Right lobe of liver (tissue), 6 donors: ENCODE measurements around the gene CD209. TPM values are rescaled to one million over a fixed set of nuclear protein-coding genes. Genes with fewer than 3 reads are reported as not detected.
A peak's percentile ranks its signal among the peaks of the same experiment; 100 is the strongest.

Experiments
- ATAC-seq, 4 donors: fragments of 200-7000 bp; cut with Tn5 transposase; one replicate each; pipeline ENCODE4 v1.9.1; 2020; ENCODE audit warnings: mild to moderate bottlenecking in 4 of 4, moderate library complexity in 4 of 4
- DNase-seq, 3 donors: peaks; one replicate each; pipeline ENCODE4 v3.0.0-alpha.2; 2020
- H3K27ac ChIP-seq, 3 donors: fragments of 200-600 bp; one replicate each; pipeline ENCODE4 v1.8.0; 2022
- H3K27me3 ChIP-seq, 2 donors: fragments of 200-600 bp; one replicate each; pipeline ENCODE4 v1.8.0; 2022
- H3K36me3 ChIP-seq, 4 donors: fragments of 200-600 bp; sonication (generic) in 1 of 4; one replicate each; pipeline versions ENCODE4 v1.5.1 to v1.8.0; 2017 to 2022; ENCODE audit warnings: control low read depth in 1 of 4
- H3K4me1 ChIP-seq, 4 donors: fragments of 200-600 bp; sonication (generic) in 1 of 4; one replicate each; pipeline versions ENCODE4 v1.5.1 to v1.8.0; 2017 to 2022; ENCODE audit warnings: control low read depth in 1 of 4
- H3K4me3 ChIP-seq, 3 donors: fragments of 200-600 bp; one replicate each; pipeline ENCODE4 v1.8.0; 2022
- H3K9me3 ChIP-seq, 4 donors: fragments of 200-600 bp; sonication (generic) in 1 of 4; one replicate each; pipeline versions ENCODE4 v1.5.1 to v1.8.0; 2017 to 2022; ENCODE audit warnings: control low read depth in 1 of 4
- POLR2A ChIP-seq: fragments of 450-650 bp; IDR thresholded peaks from one replicate; pipeline ENCODE4 v1.6.1; 2017; ENCODE audit warnings: antibody characterized with exemption, mild to moderate bottlenecking
- WGBS: methylation state at CpG from one replicate; pipeline ENCODE4 v1.1.6; 2018; ENCODE audit warnings: low coverage, low lambda C conversion rate; ENCODE audit not compliant: insufficient coverage; ENCODE audit errors: missing lambda C conversion rate; 5-methylcytosine and 5-hydroxymethylcytosine counted together
- intact Hi-C, 2 donors: fragments of 100-400 bp; cut with DNase I; formaldehyde crosslinking; loops; one replicate each; pipeline versions ENCODE4 v1.11.2 to v1.14.1; 2022
- total RNA-seq, 6 experiments: library from RNA; depleted of rRNA in 2 of 6; stranded (reverse); fragments of >200 nt in 2 of 6; fragmentation: NEBNext Ultra II Directional in 3 of 6; extraction: Animal tissue kit (Norgen Biotek cat#: 25700) in 3 of 6; gene quantifications; one replicate each; pipeline versions ENCODE4 v1.1.0 to v1.2.4, GENCODE V29; 2016 to 2023
- TF ChIP-seq, protein P1 (sequence below), 4 donors: fragments of 200-600 bp in 3 of 4; fragments of 450-650 bp in 1 of 4; IDR thresholded peaks; one replicate each; pipeline versions ENCODE4 v1.5.1 to v1.8.0; 2016 to 2022; ENCODE audit warnings: antibody characterized with exemption in 4 of 4, mild to moderate bottlenecking in 2 of 4
- donor health status: DM: no; HTN: yes; CAD: no.
- donor health status: DM: no; HTN: no; CAD: no.
- donor health status: DM: no; HTN: no; CAD: no.
- donor health status: DM: no; HTN: yes; CAD: no.
- donor health status: DM: no; HTN: yes; CAD: no.

The CD209 gene
- total RNA-seq, 6 experiments from 2014 or later: 0.42 to 6.7 (median 2.8) TPM

DNA sequence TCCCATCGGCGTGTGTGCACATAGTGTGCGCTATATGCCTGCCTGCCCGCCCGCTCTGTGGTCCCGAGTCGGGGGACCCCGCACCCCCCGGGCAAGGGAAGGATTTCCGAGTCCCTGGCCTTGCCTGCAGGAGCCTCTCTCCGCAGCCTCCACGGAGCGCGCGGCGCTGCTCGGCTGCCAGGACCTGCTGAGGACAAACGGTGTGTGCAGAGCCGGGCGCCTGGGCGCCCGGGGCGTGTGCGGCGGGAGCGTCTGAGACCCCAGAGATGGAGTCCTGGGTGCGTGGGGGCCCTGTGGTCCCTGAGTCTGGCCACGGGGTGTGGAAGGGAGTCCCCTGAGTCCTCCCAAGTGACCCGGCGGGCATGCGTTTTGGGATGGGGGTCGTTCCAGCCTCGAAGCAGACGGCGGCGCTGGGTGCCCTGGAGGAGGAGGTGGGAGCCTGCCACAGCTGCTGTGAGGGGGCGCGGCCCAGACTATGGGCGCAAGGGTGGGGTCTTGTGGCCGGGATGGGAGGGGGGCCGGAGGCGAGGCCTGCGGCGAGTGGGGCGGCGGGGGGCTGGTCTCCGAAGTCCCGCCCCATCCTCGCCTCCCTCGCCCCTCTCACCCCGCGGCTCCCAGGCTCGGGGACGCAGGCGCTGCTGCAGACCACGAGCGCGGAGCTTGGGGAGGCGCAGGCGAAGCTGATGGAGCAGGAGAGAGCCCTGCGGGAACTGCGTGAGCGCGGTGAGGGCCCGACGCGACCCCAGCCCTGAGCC, 41.0 kb upstream of the CD209 start:
- Histone ChIP-seq H3K4me3 (no peak overlapping the region), H3K4me1 (no peaks in the 10 kb centered on the region), H3K27ac (no peak overlapping the region), H3K27me3 (no peaks in the 10 kb centered on the region), H3K36me3 (no peaks in the 10 kb centered on the region), H3K9me3 (no peaks in the 10 kb centered on the region)
- intact Hi-C loops: no loop called here
- ATAC-seq (peak; percentile 12 to 33 (median 32)), DNase-seq (peak in 1 of 3 donors; percentile 52)
- TF ChIP-seq, protein P1, sequence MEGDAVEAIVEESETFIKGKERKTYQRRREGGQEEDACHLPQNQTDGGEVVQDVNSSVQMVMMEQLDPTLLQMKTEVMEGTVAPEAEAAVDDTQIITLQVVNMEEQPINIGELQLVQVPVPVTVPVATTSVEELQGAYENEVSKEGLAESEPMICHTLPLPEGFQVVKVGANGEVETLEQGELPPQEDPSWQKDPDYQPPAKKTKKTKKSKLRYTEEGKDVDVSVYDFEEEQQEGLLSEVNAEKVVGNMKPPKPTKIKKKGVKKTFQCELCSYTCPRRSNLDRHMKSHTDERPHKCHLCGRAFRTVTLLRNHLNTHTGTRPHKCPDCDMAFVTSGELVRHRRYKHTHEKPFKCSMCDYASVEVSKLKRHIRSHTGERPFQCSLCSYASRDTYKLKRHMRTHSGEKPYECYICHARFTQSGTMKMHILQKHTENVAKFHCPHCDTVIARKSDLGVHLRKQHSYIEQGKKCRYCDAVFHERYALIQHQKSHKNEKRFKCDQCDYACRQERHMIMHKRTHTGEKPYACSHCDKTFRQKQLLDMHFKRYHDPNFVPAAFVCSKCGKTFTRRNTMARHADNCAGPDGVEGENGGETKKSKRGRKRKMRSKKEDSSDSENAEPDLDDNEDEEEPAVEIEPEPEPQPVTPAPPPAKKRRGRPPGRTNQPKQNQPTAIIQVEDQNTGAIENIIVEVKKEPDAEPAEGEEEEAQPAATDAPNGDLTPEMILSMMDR (IDR thresholded peaks at IDR 0.05): no peak
- TF ChIP-seq POLR2A: no peak
- 3% methylated on average over 7 of the region's 67 CpGs for WGBS

DNA sequence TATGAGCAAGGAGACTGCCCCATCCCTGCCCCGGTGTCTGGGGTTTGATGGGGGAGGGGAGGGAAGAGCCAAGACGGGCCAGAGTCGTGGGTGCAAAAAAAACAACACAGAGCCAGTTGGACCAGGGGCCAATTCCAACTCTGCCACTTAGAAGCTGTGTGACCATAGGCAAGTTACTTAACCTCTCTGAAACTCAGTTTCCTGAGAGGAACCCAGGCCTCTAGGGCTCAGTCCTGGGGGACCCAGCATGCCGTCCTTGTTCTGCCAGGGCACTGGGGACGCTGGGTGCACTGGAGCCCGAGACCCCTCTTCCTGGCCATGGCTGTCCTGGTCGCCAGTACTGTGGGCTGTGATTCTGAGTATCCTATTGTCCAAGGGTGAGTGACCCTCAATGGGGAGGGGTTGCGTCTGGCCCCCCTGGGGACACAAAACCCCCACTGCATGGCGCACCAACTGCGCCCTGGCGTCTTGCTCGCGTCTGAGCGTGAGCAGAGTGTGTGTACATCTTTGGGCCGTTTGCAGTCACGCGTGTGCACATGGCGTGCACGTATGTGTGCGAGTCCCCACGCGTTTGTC, 40.4 kb upstream of the CD209 start:
- Histone ChIP-seq H3K27ac (no peak overlapping the region), H3K4me1 (no peaks in the 10 kb centered on the region), H3K36me3 (no peaks in the 10 kb centered on the region), H3K4me3 (peak overlapping the region in 1 of 3 donors; percentile 9), H3K9me3 (no peaks in the 10 kb centered on the region), H3K27me3 (no peaks in the 10 kb centered on the region)
- DNase-seq (no peak), ATAC-seq (peak in 3 of 4 donors; percentile 6 to 24 (median 22))
- TF ChIP-seq POLR2A: no peak
- TF ChIP-seq, protein P1 (IDR thresholded peaks at IDR 0.05): no peak
- intact Hi-C loops: no loop called here
- 8% methylated on average over 4 of the region's 22 CpGs for WGBS

DNA sequence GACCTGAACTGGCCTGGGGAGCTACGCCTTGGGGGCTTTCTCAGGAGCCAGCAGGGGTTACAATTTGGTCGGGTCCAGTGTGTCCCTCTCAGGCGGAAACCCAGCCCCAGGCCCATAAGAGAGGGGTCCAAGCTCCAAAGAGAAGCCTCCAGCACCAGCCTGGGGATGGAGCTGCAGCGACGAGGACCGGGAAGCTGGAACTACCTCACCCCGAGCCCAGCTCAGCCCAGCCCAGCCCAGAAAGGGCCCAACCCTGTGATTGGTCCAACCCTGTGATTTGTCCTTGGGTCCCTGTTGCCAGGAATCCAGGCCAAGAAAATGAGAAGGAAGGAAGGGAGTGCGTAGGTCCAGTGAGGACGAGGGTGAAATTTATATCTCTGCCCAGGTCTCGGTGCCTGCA, 39.8 kb upstream of the CD209 start:
- H3K4me1 ChIP-seq: no peaks in the 10 kb centered on the region
- H3K27ac ChIP-seq: no peak overlapping the region
- no peak for DNase-seq
- H3K4me3 ChIP-seq: no peak overlapping the region
- WGBS: no CpG with 5 or more reads among the region's 10 CpGs
- intact Hi-C loops: no loop called here
- H3K9me3 ChIP-seq: no peaks in the 10 kb centered on the region
- no peaks in the 10 kb centered on the region for H3K36me3 ChIP-seq
- no peak for TF ChIP-seq POLR2A
- TF ChIP-seq, protein P1 (IDR thresholded peaks at IDR 0.05): no peak
- ATAC-seq: peak; percentile 51 to 72 (median 68)
- H3K27me3 ChIP-seq: no peaks in the 10 kb centered on the region

DNA sequence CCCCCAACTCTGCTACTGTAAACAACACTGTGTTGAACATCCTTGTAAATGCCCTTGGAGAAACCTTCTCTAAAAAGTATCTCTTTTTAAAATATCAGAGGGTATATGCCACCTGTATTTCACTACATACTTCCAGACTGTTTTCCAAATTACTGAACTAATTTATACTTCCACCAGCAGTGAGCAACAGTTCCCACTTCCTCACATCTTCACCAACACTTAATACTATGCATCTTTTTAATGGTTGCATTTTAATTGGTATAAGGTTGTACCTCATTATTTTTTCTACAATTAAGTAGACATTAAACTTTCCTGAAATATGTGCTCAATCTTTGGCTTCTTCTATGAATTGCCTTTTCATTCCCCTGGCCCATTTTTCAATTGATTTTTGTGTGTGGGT, 37.5 kb upstream of the CD209 start:
- ATAC-seq (no peak), DNase-seq (no peak)
- Histone ChIP-seq H3K4me1 (no peaks in the 10 kb centered on the region), H3K36me3 (no peaks in the 10 kb centered on the region), H3K27me3 (no peaks in the 10 kb centered on the region), H3K4me3 (no peak overlapping the region), H3K9me3 (no peaks in the 10 kb centered on the region), H3K27ac (no peak overlapping the region)
- TF ChIP-seq, protein P1 (IDR thresholded peaks at IDR 0.05): no peak
- no peak for TF ChIP-seq POLR2A
- intact Hi-C loops: no loop called here
